Vagina (tissue), 2 donors: ENCODE results near the gene LMOD2.
A peak's percentile ranks its signal among the peaks of the same experiment; 100 is the strongest.

Experiments
- POLR2A ChIP-seq, 2 donors: fragments of 450-650 bp; IDR thresholded peaks; one replicate each; pipeline ENCODE4 v1.6.1; 2017; ENCODE audit warnings: antibody characterized with exemption in 2 of 2, mild to moderate bottlenecking in 2 of 2, moderate library complexity in 2 of 2
- POLR2AphosphoS5 ChIP-seq, 2 donors: sonication (generic); formaldehyde crosslinking; IDR thresholded peaks; one replicate each; pipeline ENCODE4 v1.9.0; 2017; ENCODE audit warnings: antibody characterized with exemption in 2 of 2, mild to moderate bottlenecking in 2 of 2, low read depth in 1 of 2; ENCODE audit not compliant: insufficient read depth in 1 of 2
- TF ChIP-seq, protein P1 (sequence below), 3 experiments: fragments of 450-650 bp in 2 of 3; fragments of 200-600 bp in 1 of 3; sonication (generic) in 1 of 3; IDR thresholded peaks; one replicate each; pipeline ENCODE4 v1.5.1; 2017 to 2019; ENCODE audit warnings: antibody characterized with exemption in 3 of 3, mild to moderate bottlenecking in 2 of 3, moderate library complexity in 2 of 3

DNA sequence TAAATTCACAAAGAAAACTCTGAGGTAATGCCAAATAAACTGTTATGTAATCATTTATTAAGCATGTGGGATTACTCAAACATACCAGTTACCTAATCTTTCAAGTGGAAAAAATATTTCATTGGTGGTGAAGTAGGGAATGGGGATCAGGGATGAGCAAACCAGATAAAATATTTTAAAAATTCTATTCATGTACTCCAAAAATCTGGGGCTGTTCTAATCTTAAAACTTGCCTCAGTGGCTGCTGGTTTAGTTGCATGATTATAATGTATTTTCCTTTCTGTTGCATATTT is 19.5 kb downstream of the LMOD2 start:
- TF ChIP-seq, protein P1, sequence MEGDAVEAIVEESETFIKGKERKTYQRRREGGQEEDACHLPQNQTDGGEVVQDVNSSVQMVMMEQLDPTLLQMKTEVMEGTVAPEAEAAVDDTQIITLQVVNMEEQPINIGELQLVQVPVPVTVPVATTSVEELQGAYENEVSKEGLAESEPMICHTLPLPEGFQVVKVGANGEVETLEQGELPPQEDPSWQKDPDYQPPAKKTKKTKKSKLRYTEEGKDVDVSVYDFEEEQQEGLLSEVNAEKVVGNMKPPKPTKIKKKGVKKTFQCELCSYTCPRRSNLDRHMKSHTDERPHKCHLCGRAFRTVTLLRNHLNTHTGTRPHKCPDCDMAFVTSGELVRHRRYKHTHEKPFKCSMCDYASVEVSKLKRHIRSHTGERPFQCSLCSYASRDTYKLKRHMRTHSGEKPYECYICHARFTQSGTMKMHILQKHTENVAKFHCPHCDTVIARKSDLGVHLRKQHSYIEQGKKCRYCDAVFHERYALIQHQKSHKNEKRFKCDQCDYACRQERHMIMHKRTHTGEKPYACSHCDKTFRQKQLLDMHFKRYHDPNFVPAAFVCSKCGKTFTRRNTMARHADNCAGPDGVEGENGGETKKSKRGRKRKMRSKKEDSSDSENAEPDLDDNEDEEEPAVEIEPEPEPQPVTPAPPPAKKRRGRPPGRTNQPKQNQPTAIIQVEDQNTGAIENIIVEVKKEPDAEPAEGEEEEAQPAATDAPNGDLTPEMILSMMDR (IDR thresholded peaks at IDR 0.05): no peak
- TF ChIP-seq POLR2AphosphoS5 (IDR thresholded peaks at IDR 0.05; ENCODE audit: insufficient read depth in 1 of 2, low read depth in 1 of 2) (peak in 1 of 2 donors; percentile 76), POLR2A (IDR thresholded peaks at IDR 0.05) (no peak)
